HEK293 (cell line): ENCODE measurements around the gene ITGA2B.

ENCODE experiments used
- CTCF ChIA-PET: fragments of 350-600 bp; formaldehyde crosslinking; extraction: SDS; loops from one replicate; lab custom pipeline; 2021; ENCODE audit warnings: antibody characterized with exemption; lab: Yijun Ruan, JAX
- POLR2A ChIA-PET: fragments of 300-600 bp; formaldehyde crosslinking; extraction: SDS; loops from one replicate; lab custom pipeline; 2020; ENCODE audit warnings: antibody characterized with exemption, inconsistent platforms; lab: Yijun Ruan, JAX
- H3K27ac ChIP-seq: fragments of 200-500 bp; sonication (Bioruptor generic); 2 replicates; pipeline ENCODE4 v1.5.1; 2014; ENCODE audit warnings: low read depth, low read length, control low read depth, inconsistent platforms; ENCODE audit errors: extremely low read depth
- H3K36me3 ChIP-seq, 2 experiments: fragments of 200-500 bp in 1 of 2; sonication (Bioruptor generic) in 1 of 2; 1 replicate in 1 of 2; 2 replicates in 1 of 2; pipeline ENCODE4 v1.5.1; 2014 to 2017; ENCODE audit warnings: inconsistent platforms in 2 of 2, low read length in 2 of 2; ENCODE audit not compliant: control insufficient read depth in 2 of 2, insufficient read depth in 1 of 2
- H3K4me1 ChIP-seq: fragments of 200-500 bp; sonication (Bioruptor generic); 2 replicates; pipeline ENCODE4 v1.5.1; 2014; ENCODE audit warnings: mild to moderate bottlenecking, low read length, inconsistent platforms; ENCODE audit not compliant: control insufficient read depth, insufficient read depth
- H3K4me3 ChIP-seq: 2 replicates; pipeline ENCODE4 v1.5.1; 2011; ENCODE audit warnings: low read depth, mild to moderate bottlenecking, control low read depth, low read length, moderate library complexity
- H3K9me3 ChIP-seq: fragments of 200-500 bp; sonication (Bioruptor generic); 2 replicates; pipeline ENCODE4 v1.5.1; 2014; ENCODE audit warnings: low read depth, low read length, inconsistent platforms; ENCODE audit not compliant: control insufficient read depth, insufficient read depth
- ELK4 ChIP-seq: IDR thresholded peaks from 2 replicates; pipeline ENCODE4 v1.6.1; 2011; ENCODE audit warnings: mild to moderate bottlenecking, low read depth, low read length, borderline replicate concordance
- GLI2 ChIP-seq: fragments of 450-650 bp; formaldehyde crosslinking; IDR thresholded peaks from 2 replicates; pipeline ENCODE4; 2017; ENCODE audit warnings: missing biosample characterization, missing genetic modification characterization, low read depth, borderline replicate concordance
- HOXC10 ChIP-seq: sonication (generic); formaldehyde crosslinking; IDR thresholded peaks from 2 replicates; pipeline ENCODE4 v1.8.1; 2023; ENCODE audit warnings: mild to moderate bottlenecking, missing genetic modification reagents
- HOXD13 ChIP-seq: sonication (generic); formaldehyde crosslinking; IDR thresholded peaks from 2 replicates; pipeline ENCODE4 v1.8.0; 2022; ENCODE audit warnings: missing genetic modification reagents, borderline replicate concordance
- MZF1 ChIP-seq: fragments of 450-650 bp; formaldehyde crosslinking; IDR thresholded peaks from 2 replicates; pipeline ENCODE4 v1.5.1; 2017; ENCODE audit warnings: missing biosample characterization, missing genetic modification characterization, borderline replicate concordance
- OSR2 ChIP-seq: fragments of 450-650 bp; formaldehyde crosslinking; IDR thresholded peaks from 2 replicates; pipeline ENCODE4 v1.5.1; 2016; ENCODE audit warnings: missing biosample characterization, missing genetic modification characterization
- SCRT2 ChIP-seq: fragments of 450-650 bp; formaldehyde crosslinking; IDR thresholded peaks from 2 replicates; pipeline ENCODE4 v1.5.1; 2016; ENCODE audit warnings: missing biosample characterization, missing genetic modification characterization
- ZBTB6 ChIP-seq: fragments of 450-650 bp; formaldehyde crosslinking; IDR thresholded peaks from 2 replicates; pipeline ENCODE4 v1.5.1; 2017; ENCODE audit warnings: missing biosample characterization, missing genetic modification characterization
- ZEB2 ChIP-seq: fragments of 450-650 bp; formaldehyde crosslinking; IDR thresholded peaks from 2 replicates; pipeline ENCODE4 v1.5.1; 2016; ENCODE audit warnings: missing biosample characterization, missing genetic modification characterization
- ZFP37 ChIP-seq: fragments of 450-650 bp; formaldehyde crosslinking; IDR thresholded peaks from 2 replicates; pipeline ENCODE4 v1.5.1; 2016; ENCODE audit warnings: missing biosample characterization, missing genetic modification characterization
- ZIC2 ChIP-seq: fragments of 450-650 bp; formaldehyde crosslinking; IDR thresholded peaks from 2 replicates; pipeline ENCODE4 v1.5.1; 2016; ENCODE audit warnings: missing biosample characterization, missing genetic modification characterization
- ZNF138 ChIP-seq: fragments of 450-650 bp; formaldehyde crosslinking; IDR thresholded peaks from 2 replicates; pipeline ENCODE4 v1.5.1; 2016; ENCODE audit warnings: missing biosample characterization, missing genetic modification characterization, borderline replicate concordance
- ZNF140 ChIP-seq: fragments of 450-650 bp; formaldehyde crosslinking; IDR thresholded peaks from 2 replicates; pipeline ENCODE4 v1.5.1; 2016; ENCODE audit warnings: missing biosample characterization, missing genetic modification characterization
- ZNF184 ChIP-seq: fragments of 450-650 bp; IDR thresholded peaks from 2 replicates; pipeline ENCODE4 v1.5.1; 2018; ENCODE audit warnings: missing biosample characterization, mild to moderate bottlenecking, missing genetic modification characterization
- ZNF211 ChIP-seq: fragments of 450-650 bp; formaldehyde crosslinking; IDR thresholded peaks from 2 replicates; pipeline ENCODE4 v1.5.1; 2016; ENCODE audit warnings: low read depth, missing biosample characterization, missing genetic modification characterization
- ZNF221 ChIP-seq: fragments of 450-650 bp; formaldehyde crosslinking; IDR thresholded peaks from 2 replicates; pipeline ENCODE4 v1.5.1; 2017; ENCODE audit warnings: missing biosample characterization, missing genetic modification characterization, borderline replicate concordance
- ZNF324 ChIP-seq: fragments of 450-650 bp; formaldehyde crosslinking; IDR thresholded peaks from 2 replicates; pipeline ENCODE4 v1.5.1; 2016; ENCODE audit warnings: missing biosample characterization, missing genetic modification characterization
- ZNF391 ChIP-seq: fragments of 450-650 bp; formaldehyde crosslinking; IDR thresholded peaks from 2 replicates; pipeline ENCODE4 v1.5.1; 2016; ENCODE audit warnings: low read depth, missing biosample characterization, missing genetic modification characterization, borderline replicate concordance
- ZNF394 ChIP-seq: fragments of 450-650 bp; formaldehyde crosslinking; IDR thresholded peaks from 2 replicates; pipeline ENCODE4 v1.5.1; 2016; ENCODE audit warnings: missing biosample characterization, missing genetic modification characterization, mild to moderate bottlenecking, moderate library complexity, borderline replicate concordance
- ZNF426 ChIP-seq: fragments of 450-650 bp; formaldehyde crosslinking; IDR thresholded peaks from 2 replicates; pipeline ENCODE4 v1.5.1; 2017; ENCODE audit warnings: missing biosample characterization, missing genetic modification characterization, mild to moderate bottlenecking, inconsistent platforms, moderate library complexity
- ZNF473 ChIP-seq: fragments of 450-650 bp; formaldehyde crosslinking; IDR thresholded peaks from 2 replicates; pipeline ENCODE4 v1.5.1; 2017; ENCODE audit warnings: missing biosample characterization, missing genetic modification characterization
- ZNF510 ChIP-seq: fragments of 450-650 bp; formaldehyde crosslinking; IDR thresholded peaks from 2 replicates; pipeline ENCODE4 v1.5.1; 2018; ENCODE audit warnings: mild to moderate bottlenecking, missing genetic modification characterization, missing biosample characterization; ENCODE audit not compliant: insufficient replicate concordance
- ZNF558 ChIP-seq: fragments of 450-650 bp; formaldehyde crosslinking; IDR thresholded peaks from 2 replicates; pipeline ENCODE4 v1.5.1; 2016; ENCODE audit warnings: missing biosample characterization, missing genetic modification characterization
- ZNF560 ChIP-seq: fragments of 450-650 bp; formaldehyde crosslinking; IDR thresholded peaks from 2 replicates; pipeline ENCODE4 v1.5.1; 2017; ENCODE audit warnings: missing biosample characterization, missing genetic modification characterization, borderline replicate concordance
- ZNF596 ChIP-seq: fragments of 450-650 bp; IDR thresholded peaks from 2 replicates; pipeline ENCODE4 v1.5.0; 2018; ENCODE audit warnings: missing biosample characterization, mild to moderate bottlenecking, missing genetic modification characterization, moderate library complexity
- ZNF610 ChIP-seq: fragments of 450-650 bp; formaldehyde crosslinking; IDR thresholded peaks from 2 replicates; pipeline ENCODE4 v1.5.1; 2016; ENCODE audit warnings: missing biosample characterization, missing genetic modification characterization, borderline replicate concordance
- ZNF621 ChIP-seq: fragments of 450-650 bp; formaldehyde crosslinking; IDR thresholded peaks from 2 replicates; pipeline ENCODE4 v1.5.1; 2017; ENCODE audit warnings: missing biosample characterization, missing genetic modification characterization
- ZNF626 ChIP-seq: fragments of 450-650 bp; sonication (Bioruptor Pico); formaldehyde crosslinking; IDR thresholded peaks from 2 replicates; pipeline ENCODE4 v1.5.1; 2018; ENCODE audit warnings: missing biosample characterization, missing genetic modification characterization, inconsistent platforms
- ZNF660 ChIP-seq: fragments of 450-650 bp; IDR thresholded peaks from 2 replicates; pipeline ENCODE4 v1.5.1; 2018; ENCODE audit warnings: missing biosample characterization, mild to moderate bottlenecking, missing genetic modification characterization
- ZNF76 ChIP-seq: fragments of 450-650 bp; formaldehyde crosslinking; IDR thresholded peaks from 2 replicates; pipeline ENCODE4; 2016; ENCODE audit warnings: low read depth, missing biosample characterization, missing genetic modification characterization, borderline replicate concordance
- ZNF785 ChIP-seq: fragments of 450-650 bp; formaldehyde crosslinking; IDR thresholded peaks from 2 replicates; pipeline ENCODE4 v1.5.1; 2016; ENCODE audit warnings: missing biosample characterization, missing genetic modification characterization
- ZNF791 ChIP-seq: fragments of 450-650 bp; formaldehyde crosslinking; IDR thresholded peaks from 2 replicates; pipeline ENCODE4 v1.5.1; 2016; ENCODE audit warnings: missing biosample characterization, missing genetic modification characterization
- ZSCAN23 ChIP-seq: fragments of 450-650 bp; formaldehyde crosslinking; IDR thresholded peaks from 2 replicates; pipeline ENCODE4 v1.5.1; 2016; ENCODE audit warnings: missing biosample characterization, missing genetic modification characterization
- ZSCAN30 ChIP-seq: fragments of 450-650 bp; IDR thresholded peaks from 2 replicates; pipeline ENCODE4 v1.5.1; 2018; ENCODE audit warnings: missing biosample characterization, mild to moderate bottlenecking, missing genetic modification characterization, moderate library complexity
- TF ChIP-seq, protein P1 (sequence below): fragments of 450-650 bp; IDR thresholded peaks from 2 replicates; pipeline ENCODE4 v1.5.1; 2018; ENCODE audit warnings: missing biosample characterization, mild to moderate bottlenecking, missing genetic modification characterization
- TF ChIP-seq, protein P2 (sequence below): fragments of 450-650 bp; formaldehyde crosslinking; IDR thresholded peaks from 2 replicates; pipeline ENCODE4 v1.5.1; 2016; ENCODE audit warnings: missing biosample characterization, missing genetic modification characterization

Gene ITGA2B

DNA sequence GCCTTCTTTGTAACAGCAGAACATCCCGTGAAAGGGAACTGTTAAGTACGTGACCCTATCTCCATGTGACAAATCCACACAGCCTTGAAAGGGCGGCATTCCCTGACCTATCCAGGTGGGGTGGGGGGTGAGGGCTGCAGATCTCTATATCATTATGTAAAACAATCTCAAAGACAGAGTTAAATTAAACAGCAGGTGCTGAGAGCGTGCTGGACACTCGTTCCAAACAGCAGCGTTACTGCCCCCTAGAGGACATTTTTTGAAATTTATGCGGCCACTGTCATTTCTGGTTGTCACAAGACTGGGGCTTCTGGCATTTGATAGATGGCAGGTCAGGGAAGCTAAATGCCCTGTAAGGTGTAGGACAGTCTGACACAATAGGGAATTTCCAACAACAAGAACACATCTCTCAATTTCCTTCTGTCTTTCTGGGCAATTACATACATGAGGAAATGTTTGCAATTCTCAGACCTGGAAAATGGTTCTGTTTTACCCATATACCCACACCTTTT lies 58.1 kb downstream of the ITGA2B start:
- H3K4me3 ChIP-seq, result no peak overlapping the region
- no peaks in the 10 kb centered on the region for H3K9me3 ChIP-seq
- peaks cover 4% of the 10 kb centered on the region for H3K4me1 ChIP-seq
- no peak overlapping the region for H3K27ac ChIP-seq
- H3K36me3 ChIP-seq, result no peaks in the 10 kb centered on the region
- ChIA-PET CTCF (interaction anchor here (0.6 to 3.7 kb wide), 37 partner anchors 9 to 1594 kb away, joined by 3 to 33 read pairs (median 5); partner anchors contain the start of genes ATXN7L3 and GRN), POLR2A (interaction anchor here (3.7 kb wide), 1 partner anchor 110 kb away, joined by 18 read pairs; no protein-coding TSS in a partner anchor)
- TF ChIP-seq, protein P1, sequence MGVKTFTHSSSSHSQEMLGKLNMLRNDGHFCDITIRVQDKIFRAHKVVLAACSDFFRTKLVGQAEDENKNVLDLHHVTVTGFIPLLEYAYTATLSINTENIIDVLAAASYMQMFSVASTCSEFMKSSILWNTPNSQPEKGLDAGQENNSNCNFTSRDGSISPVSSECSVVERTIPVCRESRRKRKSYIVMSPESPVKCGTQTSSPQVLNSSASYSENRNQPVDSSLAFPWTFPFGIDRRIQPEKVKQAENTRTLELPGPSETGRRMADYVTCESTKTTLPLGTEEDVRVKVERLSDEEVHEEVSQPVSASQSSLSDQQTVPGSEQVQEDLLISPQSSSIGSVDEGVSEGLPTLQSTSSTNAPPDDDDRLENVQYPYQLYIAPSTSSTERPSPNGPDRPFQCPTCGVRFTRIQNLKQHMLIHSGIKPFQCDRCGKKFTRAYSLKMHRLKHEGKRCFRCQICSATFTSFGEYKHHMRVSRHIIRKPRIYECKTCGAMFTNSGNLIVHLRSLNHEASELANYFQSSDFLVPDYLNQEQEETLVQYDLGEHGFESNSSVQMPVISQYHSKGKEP (tag by site-specific recombination), result no peak
- TF ChIP-seq GLI2 (tag by site-specific recombination), result no peak
- TF ChIP-seq HOXC10 (CRISPR knock-in tag), result no peak
- TF ChIP-seq ZNF426, result no peak
- TF ChIP-seq ZNF785 (tag by site-specific recombination), result no peak
- no peak for TF ChIP-seq ZNF394 (tag by site-specific recombination)
- no peak for TF ChIP-seq ZNF138 (tag by site-specific recombination)
- no peak for TF ChIP-seq ZFP37 (tag by site-specific recombination)
- TF ChIP-seq ZNF221 (tag by site-specific recombination), result no peak
- TF ChIP-seq ZNF621 (tag by site-specific recombination), result no peak
- TF ChIP-seq ZNF558, result no peak
- no peak for TF ChIP-seq ZNF140 (tag by site-specific recombination)
- TF ChIP-seq ZBTB6 (tag by site-specific recombination), result no peak
- no peak for TF ChIP-seq ZNF324 (tag by site-specific recombination)
- 0 out of 2 replicates have a peak, but pooled peaks have one; percentile 13 for TF ChIP-seq SCRT2 (tag by site-specific recombination)
- TF ChIP-seq MZF1 (tag by site-specific recombination), result no peak
- TF ChIP-seq ZNF473 (tag by site-specific recombination), result no peak
- no peak for TF ChIP-seq OSR2 (tag by site-specific recombination)
- TF ChIP-seq ZNF211 (tag by site-specific recombination), result no peak
- no peak for TF ChIP-seq ZNF791 (tag by site-specific recombination)
- TF ChIP-seq ZNF560 (tag by site-specific recombination), result no peak
- no peak for TF ChIP-seq ZNF626 (tag by site-specific recombination)
- no peak for TF ChIP-seq ZNF596 (tag by site-specific recombination)
- TF ChIP-seq ZSCAN23 (tag by site-specific recombination), result no peak
- TF ChIP-seq, protein P2, sequence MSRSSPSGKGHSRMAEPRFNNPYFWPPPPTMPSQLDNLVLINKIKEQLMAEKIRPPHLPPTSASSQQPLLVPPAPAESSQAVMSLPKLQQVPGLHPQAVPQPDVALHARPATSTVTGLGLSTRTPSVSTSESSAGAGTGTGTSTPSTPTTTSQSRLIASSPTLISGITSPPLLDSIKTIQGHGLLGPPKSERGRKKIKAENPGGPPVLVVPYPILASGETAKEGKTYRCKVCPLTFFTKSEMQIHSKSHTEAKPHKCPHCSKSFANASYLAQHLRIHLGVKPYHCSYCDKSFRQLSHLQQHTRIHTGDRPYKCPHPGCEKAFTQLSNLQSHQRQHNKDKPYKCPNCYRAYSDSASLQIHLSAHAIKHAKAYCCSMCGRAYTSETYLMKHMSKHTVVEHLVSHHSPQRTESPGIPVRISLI (tag by site-specific recombination), result no peak
- TF ChIP-seq ZNF76 (tag by site-specific recombination), result no peak
- TF ChIP-seq ZIC2 (tag by site-specific recombination), result no peak
- TF ChIP-seq HOXD13 (CRISPR knock-in tag), result no peak
- TF ChIP-seq ZSCAN30, result peak; percentile 65; the same call in 1 of the 2 replicates
- TF ChIP-seq ZNF610 (tag by site-specific recombination), result no peak
- TF ChIP-seq ZEB2 (tag by site-specific recombination), result peak; percentile 58
- TF ChIP-seq ZNF391 (tag by site-specific recombination), result no peak
- peak; percentile 42; the same call in 1 of the 2 replicates for TF ChIP-seq ZNF660
- no peak for TF ChIP-seq ZNF184 (tag by site-specific recombination)
- TF ChIP-seq ZNF510 (tag by site-specific recombination), result no peak
- TF ChIP-seq ELK4, result no peak
